ENCODE data around the gene KLHL3. TPM values are rescaled to one million over a fixed set of nuclear protein-coding genes. Genes with fewer than 3 reads are reported as not detected.

The KLHL3 gene
- total RNA-seq, 1 experiment from 2014 or later = 13.6 TPM

- no peaks in the 10 kb centered on the region for H3K27me3 ChIP-seq (ENCODE audit: insufficient read depth, low read depth)
- TF ChIP-seq CTCF (conservative IDR thresholded peaks at IDR 0.05) = no peak
- no peak for TF ChIP-seq EZH2 (IDR thresholded peaks at IDR 0.05; ENCODE audit: low read depth)
- no peak overlapping the region for H2AFZ ChIP-seq
- BruUV-seq (replicated peaks) = no TSS peak
- POLR2A ChIA-PET (ENCODE audit: unreplicated experiment) = no interaction called here
- H3K4me1 ChIP-seq (replicated peaks; ENCODE audit: insufficient read depth) = no peaks in the 10 kb centered on the region
- H3K9me3 ChIP-seq (ENCODE audit: insufficient read depth, low read depth) = no peaks in the 10 kb centered on the region; the same call in 1 of the 2 replicates
- no peaks in the 10 kb centered on the region for H3K9me2 ChIP-seq (ENCODE audit: insufficient read depth)
- intact Hi-C loops (cut with micrococcal nuclease; ENCODE audit: unreplicated experiment) = no loop called here
- H3K27ac ChIP-seq = no peak overlapping the region
- H3K79me2 ChIP-seq (ENCODE audit: low read depth) = no peaks in the 10 kb centered on the region
- no peaks in the 10 kb centered on the region for H3F3A ChIP-seq (ENCODE audit: insufficient read depth, low read depth)
- no peak for DNase-seq
- H3K36me3 ChIP-seq (ENCODE audit: low read depth) = no peaks in the 10 kb centered on the region
- no peaks in the 10 kb centered on the region for H4K20me1 ChIP-seq (ENCODE audit: insufficient read depth)
- H3K4me3 ChIP-seq = no peak overlapping the region
- no peak overlapping the region for H3K4me2 ChIP-seq
- CTCF ChIA-PET = interaction anchor here (0.7 kb wide), 1 partner anchor 730 kb away, joined by 4 read pairs; no protein-coding TSS in a partner anchor
Measured at GRCh38 chr5:137642091-137642490, 93.8 kb downstream of the KLHL3 start.

- H3K36me3 ChIP-seq (ENCODE audit: low read depth) = no peaks in the 10 kb centered on the region
- no peak overlapping the region for H3K4me3 ChIP-seq
- H3K4me2 ChIP-seq = no peak overlapping the region
- no peaks in the 10 kb centered on the region for H3K27me3 ChIP-seq (ENCODE audit: insufficient read depth, low read depth)
- DNase-seq = no peak
- no peaks in the 10 kb centered on the region for H4K20me1 ChIP-seq (ENCODE audit: insufficient read depth)
- H3K4me1 ChIP-seq (replicated peaks; ENCODE audit: insufficient read depth) = no peaks in the 10 kb centered on the region
- no peaks in the 10 kb centered on the region for H3K9me2 ChIP-seq (ENCODE audit: insufficient read depth)
- BruUV-seq (replicated peaks) = no TSS peak
- CTCF ChIA-PET = no interaction called here
- POLR2A ChIA-PET (ENCODE audit: unreplicated experiment) = no interaction called here
- no peak overlapping the region for H3K27ac ChIP-seq
- no peaks in the 10 kb centered on the region; the same call in 1 of the 2 replicates for H3K9me3 ChIP-seq (ENCODE audit: insufficient read depth, low read depth)
- no peaks in the 10 kb centered on the region for H3F3A ChIP-seq (ENCODE audit: insufficient read depth, low read depth)
- intact Hi-C loops (cut with micrococcal nuclease; ENCODE audit: unreplicated experiment) = no loop called here
- H2AFZ ChIP-seq = no peak overlapping the region
- TF ChIP-seq CTCF (conservative IDR thresholded peaks at IDR 0.05) (no peak), EZH2 (IDR thresholded peaks at IDR 0.05; ENCODE audit: low read depth) (no peak)
- no peaks in the 10 kb centered on the region for H3K79me2 ChIP-seq (ENCODE audit: low read depth)
Measured at GRCh38 chr5:137641148-137641547, 94.7 kb downstream of the KLHL3 start.

GRCh38 chr5:137639645-137640044, 96.2 kb downstream of the KLHL3 start:
- TF ChIP-seq EZH2 (IDR thresholded peaks at IDR 0.05; ENCODE audit: low read depth) (no peak), CTCF (conservative IDR thresholded peaks at IDR 0.05) (no peak)
- Histone ChIP-seq H3K9me3 (ENCODE audit: insufficient read depth, low read depth) (no peaks in the 10 kb centered on the region; the same call in 1 of the 2 replicates), H3K4me2 (no peak overlapping the region), H3K9me2 (ENCODE audit: insufficient read depth) (no peaks in the 10 kb centered on the region), H3K27ac (no peak overlapping the region), H3K36me3 (ENCODE audit: low read depth) (no peaks in the 10 kb centered on the region), H4K20me1 (ENCODE audit: insufficient read depth) (no peaks in the 10 kb centered on the region), H3K27me3 (ENCODE audit: insufficient read depth, low read depth) (no peaks in the 10 kb centered on the region), H3K79me2 (ENCODE audit: low read depth) (no peaks in the 10 kb centered on the region), H2AFZ (no peak overlapping the region), H3F3A (ENCODE audit: insufficient read depth, low read depth) (no peaks in the 10 kb centered on the region), H3K4me1 (replicated peaks; ENCODE audit: insufficient read depth) (no peaks in the 10 kb centered on the region), H3K4me3 (no peak overlapping the region)
- BruUV-seq (replicated peaks) = no TSS peak
- CTCF ChIA-PET = interaction anchor here (0.6 kb wide), 1 partner anchor 470 kb away, joined by 3 read pairs; no protein-coding TSS in a partner anchor
- POLR2A ChIA-PET (ENCODE audit: unreplicated experiment) = no interaction called here
- intact Hi-C loops (cut with micrococcal nuclease; ENCODE audit: unreplicated experiment) = no loop called here
- DNase-seq = no peak

All from PC-9 (cell line).